Mucosa of descending colon (tissue), 3 donors: Measurements from ENCODE around the gene OR8S1. TPM values are rescaled to one million over a fixed set of nuclear protein-coding genes. Genes with fewer than 3 reads are reported as not detected.
"Not testable (repeated sequence)": the region's sequence is repeated elsewhere in the genome, so short reads cannot be mapped to it uniquely, and the experiment has no call there.

Experiments
- ATAC-seq: fragments of 200-7000 bp; cut with Tn5 transposase; one replicate; pipeline ENCODE4 v1.9.1; 2020; ENCODE audit warnings: mild to moderate bottlenecking, moderate library complexity
- DNase-seq, 3 donors: peaks; one replicate each; pipeline ENCODE4 v3.0.0-alpha.2; 2020
- H3K36me3 ChIP-seq: fragments of 200-600 bp; one replicate; pipeline ENCODE4 v1.8.0; 2021; ENCODE audit warnings: low read depth, mild to moderate bottlenecking
- H3K4me1 ChIP-seq: fragments of 200-600 bp; one replicate; pipeline ENCODE4 v1.8.0; 2021; ENCODE audit warnings: low read depth, mild to moderate bottlenecking
- H3K4me3 ChIP-seq: fragments of 200-600 bp; one replicate; pipeline ENCODE4 v1.8.0; 2021; ENCODE audit warnings: mild to moderate bottlenecking
- H3K9me3 ChIP-seq: fragments of 200-600 bp; one replicate; pipeline ENCODE4 v1.8.0; 2021; ENCODE audit warnings: mild to moderate bottlenecking
- CTCF ChIP-seq: fragments of 200-600 bp; IDR thresholded peaks from one replicate; pipeline ENCODE4 v1.8.0; 2022; ENCODE audit warnings: antibody characterized with exemption, mild to moderate bottlenecking
- intact Hi-C, 2 donors: fragments of 100-400 bp; cut with DNase I in 1 of 2; cut with micrococcal nuclease in 1 of 2; formaldehyde crosslinking; loops; one replicate each; pipeline versions ENCODE4 v1.11.0 to v1.11.1; 2022; cut with DNase I, micrococcal nuclease
- total RNA-seq, 3 donors: library from RNA; stranded (reverse); fragmentation: NEBNext Ultra II Directional in 2 of 3; extraction: Animal tissue kit (Norgen Biotek cat#: 25700) in 2 of 3; gene quantifications; one replicate each; pipeline versions ENCODE4 v1.2.1 to v1.2.4, GENCODE V29; 2021 to 2023
- donor health status: DM: no; HTN: no; CAD: no; lungs with moderate emphysema.
- donor health status: DM: no; HTN: no; CAD: no.
- donor health status: DM: no; HTN: yes; CAD: no.

The OR8S1 gene
- total RNA-seq, 3 donors from 2014 or later = not detected

GRCh38 chr12:48545833-48546469, 20.5 kb downstream of the OR8S1 start:
- no peak for TF ChIP-seq CTCF
- no peak overlapping the region for H3K4me3 ChIP-seq
- no peaks in the 10 kb centered on the region for H3K4me1 ChIP-seq
- DNase-seq = no peak
- no peak for ATAC-seq
- H3K9me3 ChIP-seq = peaks cover 5% of the 10 kb centered on the region
- H3K36me3 ChIP-seq = no peaks in the 10 kb centered on the region
- intact Hi-C loops = no loop called here

- H3K4me1 ChIP-seq, DNase-seq, ATAC-seq, H3K36me3 ChIP-seq, H3K9me3 ChIP-seq, H3K4me3 ChIP-seq, intact Hi-C loops: not testable (repeated sequence)
These were observed 21.6 kb downstream of the OR8S1 start for GRCh38 chr12:48547012-48547411.

- intact Hi-C loops, H3K36me3 ChIP-seq, H3K4me1 ChIP-seq, H3K4me3 ChIP-seq, ATAC-seq, DNase-seq, H3K9me3 ChIP-seq: not testable (repeated sequence)
These were observed 26.2 kb downstream of the OR8S1 start for GRCh38 chr12:48551636-48552035.

GRCh38 chr12:48553666-48554343, 28.4 kb downstream of the OR8S1 start:
- DNase-seq = peak; percentile 15 to 53 (median 30)
- H3K36me3 ChIP-seq, H3K4me1 ChIP-seq, intact Hi-C loops, ATAC-seq, H3K4me3 ChIP-seq, H3K9me3 ChIP-seq: not testable (repeated sequence)

GRCh38 chr12:48556631-48557030, 31.2 kb downstream of the OR8S1 start:
- Histone ChIP-seq H3K9me3 (no peaks in the 10 kb centered on the region), H3K4me1 (no peaks in the 10 kb centered on the region), H3K36me3 (no peaks in the 10 kb centered on the region), H3K4me3 (no peak overlapping the region)
- intact Hi-C loops = no loop called here
- TF ChIP-seq CTCF = no peak
- ATAC-seq = no peak
- no peak for DNase-seq

GRCh38 chr12:48557919-48558318, 32.5 kb downstream of the OR8S1 start:
- H3K9me3 ChIP-seq = no peaks in the 10 kb centered on the region
- H3K36me3 ChIP-seq = no peaks in the 10 kb centered on the region
- DNase-seq = no peak
- no peak for TF ChIP-seq CTCF
- no peak for ATAC-seq
- H3K4me3 ChIP-seq = no peak overlapping the region
- intact Hi-C loops = no loop called here
- no peaks in the 10 kb centered on the region for H3K4me1 ChIP-seq

- ATAC-seq (no peak), DNase-seq (no peak)
- TF ChIP-seq CTCF = no peak
- intact Hi-C loops = no loop called here
- Histone ChIP-seq H3K36me3 (no peaks in the 10 kb centered on the region), H3K4me3 (no peak overlapping the region), H3K9me3 (no peaks in the 10 kb centered on the region), H3K4me1 (no peaks in the 10 kb centered on the region)
These were observed 42.3 kb downstream of the OR8S1 start for GRCh38 chr12:48567731-48568130.
